CD1c-positive myeloid dendritic cell (primary cell): ENCODE results near the gene MAML2.

Source experiments
- DNase-seq: peaks from one replicate; pipeline ENCODE4 v3.0.0-alpha.2; 2016; ENCODE audit errors: extremely low spot score

Gene MAML2

DNA sequence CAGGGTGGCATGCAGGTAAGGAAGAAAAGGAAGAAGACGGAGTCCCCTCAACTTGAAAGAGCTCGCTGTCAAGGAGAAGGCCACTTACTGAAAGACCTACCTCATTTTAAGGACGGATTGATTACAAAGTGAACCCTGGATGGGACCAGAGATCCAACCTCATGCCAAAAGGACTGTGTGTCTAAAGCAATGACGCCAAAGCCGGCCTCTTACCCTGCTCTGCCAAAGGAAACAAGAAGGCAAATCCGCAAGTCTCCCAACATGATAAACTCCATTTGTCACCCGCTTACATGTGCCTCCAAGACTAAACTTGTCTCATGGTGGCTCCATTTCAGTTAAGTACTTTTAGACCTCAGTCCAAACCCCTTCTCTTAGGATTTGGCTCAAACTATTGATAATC, 270.4 kb downstream of the MAML2 start:
- no peak for DNase-seq

DNA sequence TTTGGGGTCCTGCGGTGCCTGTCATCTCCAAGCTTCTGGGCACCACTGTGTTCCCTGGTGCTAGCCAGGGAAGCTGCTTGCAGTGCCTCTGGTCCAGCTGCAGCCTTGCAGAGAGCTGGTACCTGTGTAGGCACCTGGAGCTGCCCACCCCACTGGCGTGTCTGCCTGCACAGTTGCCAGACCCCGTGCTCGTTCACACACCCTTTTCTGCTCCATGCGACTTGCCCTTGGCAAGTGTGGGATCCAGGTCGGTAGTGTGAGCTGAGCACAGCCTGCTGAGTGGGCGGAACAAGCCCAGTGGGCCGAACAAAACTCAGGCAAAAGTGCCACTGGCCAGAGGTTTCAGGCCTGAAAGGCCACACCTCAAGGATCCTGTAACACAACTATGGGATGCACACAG, 272.5 kb downstream of the MAML2 start:
- no peak for DNase-seq

GRCh38 chr11:96067160-96067559, 275.8 kb downstream of the MAML2 start:
- DNase-seq, result no peak

DNA sequence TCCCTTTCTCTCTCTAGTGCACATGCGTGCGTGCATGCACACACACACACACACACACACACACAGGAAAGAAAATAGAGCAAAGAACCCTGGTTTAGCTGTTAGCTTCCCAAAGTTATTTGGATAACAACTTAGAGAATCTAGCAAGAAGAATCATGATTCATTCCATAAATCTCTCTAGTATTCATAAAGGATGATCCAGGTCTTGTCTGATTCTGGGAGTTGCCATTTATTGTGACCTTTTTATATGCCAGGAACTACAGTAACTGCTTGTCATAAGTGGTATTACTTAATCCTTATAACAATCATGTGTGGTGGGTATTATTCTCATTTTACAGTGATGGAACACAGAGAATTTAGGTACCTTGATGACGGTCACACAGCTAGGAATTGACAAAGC, 277.6 kb downstream of the MAML2 start:
- no peak for DNase-seq

- DNase-seq, result no peak
These were observed 279.1 kb downstream of the MAML2 start for GRCh38 chr11:96063886-96064285.

- no peak for DNase-seq
These were observed 279.9 kb downstream of the MAML2 start for GRCh38 chr11:96063053-96063452.

- no peak for DNase-seq
These were observed 280.9 kb downstream of the MAML2 start for GRCh38 chr11:96062134-96062533.

GRCh38 chr11:96061730-96062129, 281.3 kb downstream of the MAML2 start:
- no peak for DNase-seq

GRCh38 chr11:96061069-96061468, 281.9 kb downstream of the MAML2 start:
- no peak for DNase-seq

DNA sequence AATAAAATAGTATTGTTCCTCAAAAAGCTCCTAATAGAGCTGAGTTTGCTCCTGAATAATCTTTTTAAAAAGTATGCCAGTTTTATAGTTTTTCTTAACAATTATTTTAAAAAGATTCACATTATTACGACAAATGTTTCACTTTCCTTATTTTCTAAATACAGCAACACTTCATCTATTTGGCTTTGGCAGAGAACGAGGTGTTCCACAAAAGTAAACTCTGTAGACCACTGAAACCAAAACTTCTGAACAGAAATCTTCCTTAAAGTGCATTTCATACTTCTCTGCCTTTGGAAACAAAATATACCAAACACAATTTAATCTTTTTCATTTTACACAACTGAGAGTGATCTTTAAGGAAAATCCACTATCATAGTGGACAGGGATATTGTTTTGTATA, 285.5 kb downstream of the MAML2 start:
- no peak for DNase-seq

GRCh38 chr11:96056576-96056975, 286.4 kb downstream of the MAML2 start:
- DNase-seq, result no peak

DNA sequence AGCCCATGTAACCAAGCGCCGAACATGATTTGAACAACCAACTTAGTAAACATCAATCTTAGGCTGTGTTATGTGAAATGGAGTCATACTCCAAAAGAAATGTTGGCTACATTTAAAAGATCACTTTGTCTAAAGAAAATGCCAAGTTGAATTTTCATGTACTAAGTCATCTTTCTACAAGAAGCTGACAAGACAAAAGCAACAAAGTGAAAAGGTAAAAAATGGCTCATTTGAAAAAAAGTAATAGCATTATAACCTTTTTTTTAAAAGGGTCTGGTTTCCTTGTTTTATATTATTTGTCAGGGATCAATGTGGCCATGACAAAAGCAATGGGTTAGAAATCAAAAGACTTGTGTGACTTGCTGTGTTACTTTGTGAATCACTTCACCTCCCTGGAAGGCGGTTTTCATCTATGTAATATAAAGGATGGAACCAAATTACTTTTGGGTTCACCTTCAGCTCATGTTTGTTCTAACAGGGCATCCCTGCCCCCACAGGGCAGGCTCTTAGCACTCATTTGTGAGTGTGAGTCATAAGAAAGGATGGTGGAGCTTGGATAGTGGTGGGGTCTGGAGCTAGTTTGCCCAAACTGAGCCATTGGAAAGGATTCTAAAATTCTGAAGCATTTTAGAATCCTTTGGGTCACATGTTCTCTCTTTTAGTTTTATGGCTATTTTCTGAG, 287.1 kb downstream of the MAML2 start:
- DNase-seq, result no peak

DNA sequence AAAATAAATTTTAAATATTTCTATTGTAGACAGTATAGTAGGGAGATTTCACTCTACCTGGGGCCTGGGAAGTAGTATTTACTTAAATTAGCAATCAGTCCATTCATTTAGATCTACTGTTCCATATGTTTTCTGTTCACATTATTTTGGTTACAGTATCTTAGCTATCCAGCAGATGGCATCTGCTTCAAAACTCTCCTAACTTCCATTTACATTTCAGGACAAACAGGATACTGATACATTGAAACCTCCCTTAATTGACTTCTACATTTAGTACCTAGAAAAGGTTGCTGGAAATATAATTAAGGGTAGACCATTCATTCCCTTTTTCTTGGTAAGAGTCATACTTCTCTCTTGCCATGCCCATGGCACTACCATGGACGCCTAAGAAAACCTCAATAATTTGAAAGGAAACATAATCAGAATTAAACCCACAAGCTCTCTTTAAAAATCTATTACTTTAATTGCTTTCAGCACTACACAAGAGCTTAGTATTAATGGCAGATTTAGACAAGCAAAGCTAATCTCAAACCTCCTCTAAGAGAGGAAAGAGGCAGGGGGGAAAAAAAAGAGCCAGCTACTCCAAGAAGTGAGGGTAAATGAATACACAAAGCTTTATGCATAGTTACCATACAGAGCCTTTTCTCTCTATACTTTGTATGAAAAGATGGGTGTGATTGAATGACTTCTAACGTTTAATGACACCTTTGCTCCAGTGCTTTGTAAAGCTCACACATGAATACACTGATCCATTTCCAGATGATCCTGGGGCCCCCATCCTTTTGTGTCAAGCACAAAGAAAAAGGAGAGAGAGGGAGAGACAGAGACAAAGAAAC, 287.9 kb downstream of the MAML2 start:
- DNase-seq, result peak; percentile 35

DNA sequence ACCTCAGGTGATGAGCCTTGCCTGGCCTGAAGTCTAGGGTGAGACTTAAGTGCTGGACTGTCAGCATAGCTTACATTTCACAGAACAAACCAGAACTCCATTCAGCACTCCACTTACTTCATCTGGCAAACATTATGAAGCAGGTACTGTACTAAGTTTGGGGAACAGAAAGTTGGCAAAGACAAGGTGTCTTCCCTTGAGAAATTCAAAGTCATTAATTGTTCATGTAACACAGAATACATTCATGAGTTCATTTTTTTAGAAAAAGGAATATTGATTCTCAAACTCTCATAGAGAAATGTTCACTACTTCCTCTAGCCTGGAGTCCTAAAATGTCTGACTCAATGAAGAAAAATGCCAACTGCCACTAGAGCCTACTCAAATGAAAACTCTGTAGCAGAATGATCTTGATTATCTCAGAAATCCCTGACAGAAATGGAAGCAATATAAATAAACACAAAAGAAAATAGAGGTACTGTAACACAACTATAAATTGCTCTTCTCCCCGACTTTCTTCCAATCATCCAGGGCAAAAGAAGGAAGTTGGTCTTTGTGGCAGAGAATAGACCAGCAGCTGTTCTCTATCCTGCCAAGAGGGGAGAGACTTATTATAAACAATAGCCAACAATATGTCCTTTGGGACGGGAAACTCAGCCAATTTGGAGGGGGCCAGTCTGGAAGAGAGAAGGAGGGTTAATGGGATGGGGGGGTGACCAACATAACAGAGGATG, 289.9 kb downstream of the MAML2 start:
- DNase-seq, result no peak

DNA sequence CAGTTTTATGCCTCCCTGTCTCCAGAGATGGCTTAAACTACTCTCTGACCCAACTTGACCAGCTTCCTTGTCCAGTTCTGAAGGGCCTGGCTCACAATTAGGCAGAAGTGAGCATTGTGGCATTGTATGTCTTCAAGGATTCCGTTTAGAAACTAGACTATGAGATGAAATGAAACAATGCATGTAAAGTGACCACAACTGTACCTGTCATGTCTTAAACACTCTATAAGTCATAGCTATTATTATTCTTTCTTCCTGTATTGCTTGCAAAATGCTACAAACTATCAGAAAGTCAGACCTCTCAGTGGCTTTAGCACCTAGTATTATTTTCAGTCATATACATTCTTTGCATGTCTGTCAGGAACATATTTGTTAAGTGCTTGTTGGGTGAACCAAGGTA, 291.2 kb downstream of the MAML2 start:
- no peak for DNase-seq

GRCh38 chr11:96050435-96051182, 292.4 kb downstream of the MAML2 start:
- no peak for DNase-seq

- DNase-seq, result no peak
These were observed 293.6 kb downstream of the MAML2 start for GRCh38 chr11:96049426-96049825.

GRCh38 chr11:96045622-96046456, 297.2 kb downstream of the MAML2 start:
- no peak for DNase-seq

DNA sequence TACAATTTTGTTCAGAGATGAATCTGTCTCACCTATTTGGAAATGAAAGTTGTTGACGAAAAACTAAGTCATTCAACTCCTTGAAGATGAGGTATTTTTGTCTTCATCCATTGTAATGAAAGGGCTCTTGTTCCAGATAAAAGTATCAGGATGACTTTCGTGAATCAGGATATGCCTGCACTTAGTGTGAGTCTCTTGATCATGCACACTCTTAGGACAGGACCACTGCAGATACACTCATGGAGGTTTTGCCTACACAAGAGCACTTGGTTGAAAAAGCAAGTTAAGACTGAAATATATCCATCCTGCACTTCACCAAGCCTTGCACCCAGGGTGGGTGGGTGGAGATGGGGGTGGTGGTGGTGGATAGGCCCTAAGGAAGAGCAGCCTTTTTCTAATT, 298.2 kb downstream of the MAML2 start:
- DNase-seq, result no peak

- no peak for DNase-seq
These were observed 298.7 kb downstream of the MAML2 start for GRCh38 chr11:96044311-96044710.

GRCh38 chr11:96043291-96043690, 299.7 kb downstream of the MAML2 start:
- DNase-seq, result no peak
